DOHH2 (cell line): Measurements from ENCODE around the gene NYNRIN.

Experiments
- H3F3A ChIP-seq: fragments of 200-600 bp; sonication (generic), shearing (Covaris generic); 2 replicates; pipeline ENCODE4 v1.6.0; 2016; ENCODE audit warnings: antibody characterized with exemption, mild to moderate bottlenecking; ENCODE audit not compliant: control insufficient read depth, insufficient read depth
- H3K27ac ChIP-seq: fragments of 200-600 bp; sonication (generic); 2 replicates; pipeline ENCODE4 v1.5.1; 2014; ENCODE audit warnings: low read depth, mild to moderate bottlenecking, low read length, moderate library complexity
- H3K27me3 ChIP-seq: fragments of 200-600 bp; sonication (generic); 2 replicates; pipeline ENCODE4 v1.6.1; 2014; ENCODE audit warnings: mild to moderate bottlenecking, low read length, mixed read lengths; ENCODE audit not compliant: control insufficient read depth
- H3K36me3 ChIP-seq: fragments of 200-600 bp; sonication (generic); 2 replicates; pipeline ENCODE4 v1.6.1; 2014; ENCODE audit warnings: mild to moderate bottlenecking, low read length, moderate library complexity, mixed read lengths; ENCODE audit not compliant: control insufficient read depth
- H3K4me1 ChIP-seq: fragments of 200-600 bp; sonication (generic); 2 replicates; pipeline ENCODE4 v1.6.1; 2014; ENCODE audit warnings: mild to moderate bottlenecking, low read length, mixed read lengths; ENCODE audit not compliant: control insufficient read depth
- H3K4me2 ChIP-seq: fragments of 200-600 bp; sonication (generic); 2 replicates; pipeline ENCODE4 v1.6.0; 2014; ENCODE audit warnings: mild to moderate bottlenecking, low read length, moderate library complexity
- H3K4me3 ChIP-seq: fragments of 200-600 bp; sonication (generic); 2 replicates; pipeline ENCODE4 v1.5.1; 2014; ENCODE audit warnings: mild to moderate bottlenecking, low read length, mixed read lengths
- H3K79me2 ChIP-seq: fragments of 200-600 bp; sonication (generic); 2 replicates; pipeline ENCODE4 v1.6.1; 2014; ENCODE audit warnings: mild to moderate bottlenecking, low read length, mixed read lengths; ENCODE audit not compliant: control insufficient read depth
- H3K9me2 ChIP-seq: fragments of 200-600 bp; sonication (generic); replicated peaks from 2 replicates; pipeline ENCODE4 v1.6.1; 2014; ENCODE audit warnings: mild to moderate bottlenecking, low read length, mixed read lengths; ENCODE audit not compliant: control insufficient read depth
- H3K9me3 ChIP-seq: fragments of 200-600 bp; sonication (generic); 2 replicates; pipeline ENCODE4 v1.6.1; 2014; ENCODE audit warnings: antibody characterized with exemption, low read length, mixed read lengths; ENCODE audit not compliant: control insufficient read depth, insufficient read depth
- H4K20me1 ChIP-seq: fragments of 200-600 bp; sonication (generic); 2 replicates; pipeline ENCODE4 v1.6.0; 2014; ENCODE audit warnings: low read depth, mild to moderate bottlenecking, antibody characterized with exemption, low read length, moderate library complexity; ENCODE audit not compliant: control insufficient read depth, insufficient read depth
- EZH2phosphoT487 ChIP-seq: fragments of 200-600 bp; sonication (generic); IDR thresholded peaks from 2 replicates; pipeline ENCODE4 v1.6.1; 2017; ENCODE audit warnings: borderline replicate concordance, mild to moderate bottlenecking, antibody characterized with exemption, low read length, moderate library complexity, mixed read lengths
- TF ChIP-seq, protein P1 (sequence below): fragments of 200-600 bp; sonication (generic); IDR thresholded peaks from one replicate; pipeline ENCODE4 v1.5.1; 2014; ENCODE audit warnings: antibody characterized with exemption, mild to moderate bottlenecking, low read depth, low read length; ENCODE audit not compliant: poor library complexity, severe bottlenecking

Gene NYNRIN

DNA sequence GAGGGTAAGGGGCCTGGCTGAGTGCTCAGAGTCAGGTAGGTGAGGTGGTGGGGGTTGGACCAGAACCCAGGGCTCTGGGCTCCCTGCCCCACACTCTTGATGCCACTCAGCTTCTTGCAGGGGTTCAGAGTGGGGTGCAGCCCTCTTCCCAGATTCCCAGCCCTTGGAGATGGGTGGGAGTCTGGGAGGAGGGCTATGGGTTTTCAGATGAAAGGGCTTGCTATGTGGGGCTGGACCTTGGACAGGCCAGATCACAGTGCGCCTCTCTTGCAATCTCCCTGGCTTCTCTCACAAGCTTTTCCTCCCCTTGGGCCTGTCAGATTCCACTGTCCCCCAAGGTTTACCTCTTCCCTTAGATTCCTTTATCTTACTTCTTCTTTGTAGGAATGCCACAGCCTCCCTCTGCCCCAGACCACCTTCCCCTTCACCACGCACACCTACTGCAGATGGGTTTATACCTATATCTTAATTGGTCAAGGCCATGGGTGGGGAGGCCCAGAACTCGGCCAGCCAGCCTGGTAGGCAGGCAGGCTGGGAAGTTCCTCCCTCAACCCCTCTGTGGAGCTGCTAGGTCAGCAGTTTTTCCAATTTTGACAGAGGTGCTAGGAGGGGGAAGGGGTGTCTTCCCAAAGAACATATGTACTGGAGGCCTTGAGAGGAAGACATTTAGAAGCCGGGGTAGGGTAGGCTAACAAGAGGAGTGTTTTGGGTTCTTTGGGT, 1.4 kb downstream of the NYNRIN start:
- Histone ChIP-seq H3K4me1 (peaks cover 14% of the 10 kb centered on the region), H3F3A (no peaks in the 10 kb centered on the region), H3K9me2 (no peaks in the 10 kb centered on the region), H3K27me3 (peaks cover 23% of the 10 kb centered on the region), H3K27ac (no peak overlapping the region), H3K9me3 (no peaks in the 10 kb centered on the region), H4K20me1 (no peaks in the 10 kb centered on the region), H3K4me2 (peak overlapping the region; percentile 76; the same call in 1 of the 2 replicates), H3K79me2 (no peaks in the 10 kb centered on the region), H3K4me3 (no peak overlapping the region), H3K36me3 (no peaks in the 10 kb centered on the region)
- no peak for TF ChIP-seq EZH2phosphoT487
- TF ChIP-seq, protein P1, sequence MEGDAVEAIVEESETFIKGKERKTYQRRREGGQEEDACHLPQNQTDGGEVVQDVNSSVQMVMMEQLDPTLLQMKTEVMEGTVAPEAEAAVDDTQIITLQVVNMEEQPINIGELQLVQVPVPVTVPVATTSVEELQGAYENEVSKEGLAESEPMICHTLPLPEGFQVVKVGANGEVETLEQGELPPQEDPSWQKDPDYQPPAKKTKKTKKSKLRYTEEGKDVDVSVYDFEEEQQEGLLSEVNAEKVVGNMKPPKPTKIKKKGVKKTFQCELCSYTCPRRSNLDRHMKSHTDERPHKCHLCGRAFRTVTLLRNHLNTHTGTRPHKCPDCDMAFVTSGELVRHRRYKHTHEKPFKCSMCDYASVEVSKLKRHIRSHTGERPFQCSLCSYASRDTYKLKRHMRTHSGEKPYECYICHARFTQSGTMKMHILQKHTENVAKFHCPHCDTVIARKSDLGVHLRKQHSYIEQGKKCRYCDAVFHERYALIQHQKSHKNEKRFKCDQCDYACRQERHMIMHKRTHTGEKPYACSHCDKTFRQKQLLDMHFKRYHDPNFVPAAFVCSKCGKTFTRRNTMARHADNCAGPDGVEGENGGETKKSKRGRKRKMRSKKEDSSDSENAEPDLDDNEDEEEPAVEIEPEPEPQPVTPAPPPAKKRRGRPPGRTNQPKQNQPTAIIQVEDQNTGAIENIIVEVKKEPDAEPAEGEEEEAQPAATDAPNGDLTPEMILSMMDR, result no peak

DNA sequence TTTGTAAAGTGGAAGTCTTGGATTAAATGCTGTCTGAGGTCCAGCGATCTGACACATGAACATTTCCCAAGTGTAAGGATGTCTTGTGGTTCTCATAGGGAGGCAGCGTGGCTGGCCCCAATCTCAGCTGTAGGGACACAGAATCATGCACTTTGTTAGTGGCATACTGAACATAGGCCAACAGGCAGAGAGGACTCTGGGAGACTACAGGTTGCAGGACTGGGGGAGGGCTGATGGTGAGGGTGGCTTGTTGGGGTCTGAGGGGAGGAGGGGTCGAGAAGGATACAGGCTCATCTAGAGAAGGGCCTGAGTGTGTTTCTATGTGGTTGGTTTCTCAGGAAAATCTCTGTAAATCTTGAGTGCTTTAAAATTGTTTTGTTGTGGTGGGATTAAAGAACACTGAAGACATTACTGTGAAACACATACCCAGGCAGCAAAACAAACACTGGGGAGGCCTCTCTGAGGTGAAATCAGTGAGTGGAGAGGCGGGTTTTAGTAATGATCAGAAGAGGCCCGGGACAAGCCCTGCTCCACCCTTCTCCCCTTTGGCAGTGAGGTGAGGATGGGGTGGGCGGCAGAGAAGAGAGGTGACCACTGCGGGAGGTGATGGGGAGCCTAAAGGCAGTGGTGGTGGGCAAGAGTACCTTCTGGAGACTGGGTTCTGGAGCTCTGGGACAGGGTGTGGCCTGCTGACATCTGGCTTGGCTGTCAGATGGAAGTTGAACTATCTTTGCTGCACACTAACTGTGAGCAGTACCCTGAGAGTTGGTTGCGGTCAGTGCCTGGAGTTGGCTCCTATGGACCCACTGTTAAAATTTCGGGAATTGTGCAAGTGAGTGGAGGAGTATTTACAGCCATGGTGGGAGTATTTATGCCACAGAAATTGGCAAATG, 3.3 kb downstream of the NYNRIN start:
- no peaks in the 10 kb centered on the region for H4K20me1 ChIP-seq
- H3K9me3 ChIP-seq, result no peaks in the 10 kb centered on the region
- H3K27me3 ChIP-seq, result peaks cover 30% of the 10 kb centered on the region
- H3K27ac ChIP-seq, result no peak overlapping the region
- H3K36me3 ChIP-seq, result no peaks in the 10 kb centered on the region
- no peaks in the 10 kb centered on the region for H3F3A ChIP-seq
- H3K4me1 ChIP-seq, result peaks cover 14% of the 10 kb centered on the region
- no peaks in the 10 kb centered on the region for H3K79me2 ChIP-seq
- no peaks in the 10 kb centered on the region for H3K9me2 ChIP-seq
- TF ChIP-seq, protein P1, result no peak
- no peak for TF ChIP-seq EZH2phosphoT487
- H3K4me2 ChIP-seq, result no peak overlapping the region
- H3K4me3 ChIP-seq, result no peak overlapping the region

DNA sequence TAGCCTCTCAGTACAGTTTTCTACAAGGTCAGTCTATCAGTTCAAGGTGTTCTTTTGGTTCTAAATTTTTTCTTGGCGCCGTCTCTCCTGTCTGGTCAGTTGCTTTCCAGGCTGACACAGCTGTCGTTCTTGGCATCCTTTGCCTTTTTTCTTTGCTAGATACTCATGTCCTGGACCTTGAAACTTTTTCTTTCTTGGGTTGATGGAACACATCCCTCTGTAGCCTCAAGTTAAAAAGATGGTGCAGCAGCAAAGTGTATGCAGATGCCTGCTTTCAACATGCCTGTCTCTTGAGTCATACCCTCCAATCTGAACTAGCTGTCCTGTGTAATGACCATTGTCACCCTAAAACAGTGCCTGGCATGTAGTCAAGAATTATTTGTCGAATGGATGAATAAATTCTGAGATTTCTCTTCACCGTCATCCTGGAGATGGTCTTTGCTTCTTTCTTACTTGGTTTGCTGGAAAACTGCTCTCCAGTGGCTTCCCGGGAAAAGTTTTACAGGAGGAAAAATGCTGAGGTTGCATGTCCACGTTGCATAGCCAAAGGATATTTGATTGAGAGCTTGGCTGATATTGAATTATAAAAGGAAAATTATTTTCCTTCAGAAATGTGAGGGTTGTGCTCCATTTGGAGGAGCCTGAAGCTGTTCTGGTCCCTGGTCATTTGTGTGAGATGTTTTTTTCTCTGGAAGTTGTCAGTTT, 4.6 kb downstream of the NYNRIN start:
- no peak for TF ChIP-seq EZH2phosphoT487
- TF ChIP-seq, protein P1, result no peak
- no peak overlapping the region for H3K27ac ChIP-seq
- H3K4me2 ChIP-seq, result no peak overlapping the region
- no peaks in the 10 kb centered on the region for H3K79me2 ChIP-seq
- no peaks in the 10 kb centered on the region for H3F3A ChIP-seq
- no peaks in the 10 kb centered on the region for H3K9me3 ChIP-seq
- no peaks in the 10 kb centered on the region for H3K36me3 ChIP-seq
- peaks cover 11% of the 10 kb centered on the region for H3K4me1 ChIP-seq
- no peaks in the 10 kb centered on the region for H4K20me1 ChIP-seq
- no peak overlapping the region for H3K4me3 ChIP-seq
- peaks cover 30% of the 10 kb centered on the region for H3K27me3 ChIP-seq
- H3K9me2 ChIP-seq, result no peaks in the 10 kb centered on the region
